Smooth muscle cell (in vitro differentiated cells): ENCODE data around the gene CEP78. TPM values are rescaled to one million over a fixed set of nuclear protein-coding genes. Genes with fewer than 3 reads are reported as not detected.

Source experiments
- DNase-seq: peaks from one replicate; lab custom pipeline; 2025; ENCODE audit not compliant: unreplicated experiment; lab: John Stamatoyannopoulos, UW
- H2AFZ ChIP-seq: fragments of 200-600 bp; sonication (generic); 2 replicates; pipeline ENCODE4 v1.6.0; 2016; ENCODE audit warnings: antibody characterized with exemption, low read depth, mild to moderate bottlenecking
- H3F3A ChIP-seq: fragments of 200-600 bp; sonication (generic); 2 replicates; pipeline ENCODE4 v1.6.0; 2017; ENCODE audit warnings: antibody characterized with exemption, low read depth
- H3K27ac ChIP-seq: fragments of 200-600 bp; sonication (generic); 2 replicates; pipeline ENCODE4 v1.5.1; 2016; ENCODE audit warnings: low read depth, mild to moderate bottlenecking
- H3K27me3 ChIP-seq: fragments of 200-600 bp; sonication (generic); 2 replicates; pipeline ENCODE4 v1.6.1; 2016; ENCODE audit warnings: low read depth, mild to moderate bottlenecking
- H3K36me3 ChIP-seq: fragments of 200-600 bp; sonication (generic); 2 replicates; pipeline ENCODE4 v1.5.1; 2016; ENCODE audit warnings: low read depth
- H3K4me1 ChIP-seq: fragments of 200-600 bp; sonication (generic); 2 replicates; pipeline ENCODE4 v1.5.1; 2016; ENCODE audit warnings: low read depth
- H3K4me2 ChIP-seq: fragments of 200-600 bp; sonication (generic); 2 replicates; pipeline ENCODE4 v1.6.0; 2016; ENCODE audit warnings: mild to moderate bottlenecking
- H3K4me3 ChIP-seq: fragments of 200-600 bp; sonication (generic); 2 replicates; pipeline ENCODE4 v1.5.1; 2016; ENCODE audit warnings: mild to moderate bottlenecking
- H3K79me2 ChIP-seq: fragments of 200-600 bp; sonication (generic); 2 replicates; pipeline ENCODE4 v1.6.0; 2016; ENCODE audit warnings: low read depth, mild to moderate bottlenecking
- H3K9ac ChIP-seq: fragments of 200-600 bp; sonication (generic); 2 replicates; pipeline ENCODE4 v1.6.0; 2016; ENCODE audit warnings: low read depth
- H3K9me3 ChIP-seq: fragments of 200-600 bp; sonication (generic); replicated peaks from 2 replicates; pipeline ENCODE4 v1.5.1; 2016; ENCODE audit warnings: low read depth
- H4K20me1 ChIP-seq: fragments of 200-600 bp; sonication (generic); 2 replicates; pipeline ENCODE4 v1.6.0; 2016; ENCODE audit warnings: low read depth
- CTCF ChIP-seq: fragments of 200-600 bp; sonication (generic); IDR thresholded peaks from 2 replicates; pipeline ENCODE4 v1.5.1; 2017; ENCODE audit warnings: borderline replicate concordance, mild to moderate bottlenecking, antibody characterized with exemption; ENCODE audit not compliant: insufficient read depth, poor library complexity, severe bottlenecking
- WGBS: methylation state at CpG from one replicate; pipeline ENCODE4 v1.1.7; 2016; ENCODE audit warnings: low lambda C conversion rate; 5-methylcytosine and 5-hydroxymethylcytosine counted together
- polyA plus RNA-seq: library from polyadenylated mRNA; unstranded; fragments of >200 nt; fragmentation: Nextera tagmentation; extraction: Ambion mirVana; gene quantifications from 2 replicates; pipeline ENCODE4 v1.2.1, GENCODE V29; 2016
- total RNA-seq: library from RNA; depleted of rRNA; stranded (reverse); fragments of >200 nt; gene quantifications from 2 replicates; pipeline ENCODE4 v1.2.3, GENCODE V29; 2014

The CEP78 gene
- total and polyA plus RNA-seq, 2 experiments from 2014 or later, result 8.2 to 25.4 TPM

GRCh38 chr9:78286125-78286524 is 50.2 kb downstream of the CEP78 start:
- no peaks in the 10 kb centered on the region for H3K4me1 ChIP-seq
- no peak overlapping the region for H3K4me2 ChIP-seq
- H3K27me3 ChIP-seq, result no peaks in the 10 kb centered on the region
- no peaks in the 10 kb centered on the region for H3K9me3 ChIP-seq
- no peak overlapping the region for H3K4me3 ChIP-seq
- H3K36me3 ChIP-seq, result no peaks in the 10 kb centered on the region
- no peak for TF ChIP-seq CTCF
- no peaks in the 10 kb centered on the region for H3F3A ChIP-seq
- no peaks in the 10 kb centered on the region for H3K79me2 ChIP-seq
- no peak overlapping the region for H3K9ac ChIP-seq
- no peaks in the 10 kb centered on the region for H4K20me1 ChIP-seq
- no peak overlapping the region for H2AFZ ChIP-seq
- no peak for DNase-seq
- no peak overlapping the region for H3K27ac ChIP-seq

GRCh38 chr9:78286946-78287388 is 51.1 kb downstream of the CEP78 start:
- Histone ChIP-seq H4K20me1 (no peaks in the 10 kb centered on the region), H3K36me3 (no peaks in the 10 kb centered on the region), H3K27me3 (no peaks in the 10 kb centered on the region), H2AFZ (no peak overlapping the region), H3K9me3 (no peaks in the 10 kb centered on the region), H3K4me1 (no peaks in the 10 kb centered on the region), H3F3A (no peaks in the 10 kb centered on the region), H3K4me2 (no peak overlapping the region), H3K27ac (no peak overlapping the region), H3K9ac (no peak overlapping the region), H3K4me3 (no peak overlapping the region), H3K79me2 (no peaks in the 10 kb centered on the region)
- no peak for DNase-seq
- 97% methylated on average over 6 of the region's 6 CpGs for WGBS
- TF ChIP-seq CTCF, result no peak

DNA sequence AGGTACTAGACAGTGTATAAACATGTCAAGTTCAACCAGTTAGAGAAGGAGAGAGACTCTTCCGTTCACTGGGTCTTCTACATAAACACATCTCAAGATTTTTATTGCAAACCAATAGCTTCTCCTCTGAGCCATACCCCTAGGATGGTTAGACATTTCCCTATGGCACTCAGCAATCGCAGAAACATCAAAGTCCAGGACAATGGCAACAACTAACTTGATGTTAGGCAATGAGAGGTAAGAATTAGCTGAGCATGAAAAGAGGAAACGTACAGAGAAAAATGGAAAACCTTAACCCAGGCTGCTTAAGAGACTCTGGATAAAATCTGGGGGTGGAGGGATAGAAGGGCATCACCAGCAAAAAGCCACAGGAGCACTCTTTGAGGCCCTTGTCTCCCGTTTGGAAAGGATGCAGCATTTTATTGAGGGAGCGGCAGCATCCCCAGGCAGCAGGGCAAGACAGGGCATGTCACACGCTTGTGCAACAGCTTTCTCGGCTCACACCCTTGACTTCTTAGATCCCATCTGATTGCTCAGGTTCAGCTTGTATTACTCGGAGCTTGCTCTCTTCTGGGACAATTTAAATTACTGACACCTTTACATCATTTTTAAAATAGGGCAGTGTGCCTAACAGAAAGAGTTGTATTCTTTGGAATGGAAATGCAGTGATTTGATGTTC is 52.5 kb downstream of the CEP78 start:
- 75% methylated on average over 8 of the region's 8 CpGs for WGBS
- Histone ChIP-seq H3K36me3 (no peaks in the 10 kb centered on the region), H3K27ac (no peak overlapping the region)

More for the DNA sequence above, 52.5 kb downstream of the CEP78 start:
- Histone ChIP-seq H2AFZ (no peak overlapping the region), H3K4me2 (no peak overlapping the region), H3K4me1 (no peaks in the 10 kb centered on the region), H3K9ac (no peak overlapping the region), H3K4me3 (no peak overlapping the region), H3K9me3 (no peaks in the 10 kb centered on the region), H4K20me1 (no peaks in the 10 kb centered on the region), H3K79me2 (no peaks in the 10 kb centered on the region), H3K27me3 (no peaks in the 10 kb centered on the region), H3F3A (no peaks in the 10 kb centered on the region)
- no peak for DNase-seq
- no peak for TF ChIP-seq CTCF
